ENCODE data around the gene SLC1A2. TPM values are rescaled to one million over a fixed set of nuclear protein-coding genes. Genes with fewer than 3 reads are reported as not detected.

SLC1A2 gene
- total RNA-seq, 1 experiment from 2014 or later, result 0.25 TPM

GRCh38 chr11:35327829-35328228, 91.5 kb downstream of the SLC1A2 start:
- Histone ChIP-seq H2AFZ (ENCODE audit: low read depth, low read length, poor library complexity, severe bottlenecking) (no peak overlapping the region), H3K79me2 (ENCODE audit: insufficient read depth, low read length) (no peaks in the 10 kb centered on the region), H3K9me3 (ENCODE audit: control insufficient read depth in 1 of 2, insufficient read depth in 1 of 2, low read depth in 1 of 2, low read length in 2 of 2) (no peaks in the 10 kb centered on the region), H3K27me3 (ENCODE audit: insufficient read depth, low read length) (no peaks in the 10 kb centered on the region), H3K9ac (ENCODE audit: low read length) (no peak overlapping the region), H3K9me2 (ENCODE audit: insufficient read depth) (no peaks in the 10 kb centered on the region), H3K4me3 (replicated peaks in 1 of 2; ENCODE audit: low read depth in 1 of 2, low read length in 2 of 2) (no peak overlapping the region), H3K4me1 (ENCODE audit: control insufficient read depth in 1 of 2, insufficient read depth in 2 of 2, low read length in 2 of 2) (peaks cover 0 to 3% of the 10 kb centered on the region in 2 experiments; a peak in 1 of 4 replicates), H3K27ac (ENCODE audit: low read depth, low read length) (no peak overlapping the region), H4K20me1 (ENCODE audit: insufficient read depth) (no peaks in the 10 kb centered on the region), H3K36me3 (ENCODE audit: control insufficient read depth in 1 of 2, insufficient read depth in 2 of 2, low read length in 2 of 2) (no peaks in the 10 kb centered on the region), H3K4me2 (ENCODE audit: low read length) (no peak overlapping the region)
- ChIA-PET RAD21 (ENCODE audit: low non-redundant PET in 1 of 2, low total read pairs in 2 of 2, uncharacterized antibody in 2 of 2, unreplicated experiment in 2 of 2) (no interaction called here), POLR2A (interaction anchor here (0.7 kb wide), 1 partner anchor 9 kb away, joined by 3 read pairs; no protein-coding TSS in a partner anchor), CTCF (no interaction called here)
- no TSS peak for BruUV-seq (replicated peaks)
- intact Hi-C loops (cut with micrococcal nuclease), result no loop called here
- ATAC-seq (no peak), DNase-seq (ENCODE audit: low read depth, low spot score) (no peak)
- TF ChIP-seq EZH2 (IDR thresholded peaks at IDR 0.05), result no peak
- no peak for TF ChIP-seq ZFX (IDR thresholded peaks at IDR 0.05)
- no peak for TF ChIP-seq ATF3 (IDR thresholded peaks at IDR 0.05)
- TF ChIP-seq ELF1 (IDR thresholded peaks at IDR 0.05; ENCODE audit: borderline replicate concordance, low read depth), result no peak
- no peak for TF ChIP-seq CEBPB (IDR thresholded peaks at IDR 0.05; ENCODE audit: low read depth)
- TF ChIP-seq POLR2AphosphoS5 (IDR thresholded peaks at IDR 0.05; ENCODE audit: low read depth, low read length), result no peak
- TF ChIP-seq SP1 (IDR thresholded peaks at IDR 0.05; ENCODE audit: low read depth), result no peak
- no peak for TF ChIP-seq SRF (IDR thresholded peaks at IDR 0.05; ENCODE audit: low read depth)
- no peak for TF ChIP-seq SIN3A (IDR thresholded peaks at IDR 0.05; ENCODE audit: low read depth)
- TF ChIP-seq EGR1 (IDR thresholded peaks at IDR 0.05; ENCODE audit: low read depth), result no peak
- no peak for TF ChIP-seq CBX3 (IDR thresholded peaks at IDR 0.05; ENCODE audit: low read depth)
- no peak for TF ChIP-seq CTCF (IDR thresholded peaks at IDR 0.05 in 2 of 3, conservative IDR thresholded peaks at IDR 0.05 in 1 of 3; ENCODE audit: borderline replicate concordance in 1 of 3, insufficient read depth in 1 of 3, low read depth in 2 of 3, low read length in 2 of 3)
- no peak for TF ChIP-seq REST (IDR thresholded peaks at IDR 0.05; ENCODE audit: low read depth)
- TF ChIP-seq RAD21 (IDR thresholded peaks at IDR 0.05; ENCODE audit: low read depth), result no peak
- TF ChIP-seq FOSL1 (IDR thresholded peaks at IDR 0.05; ENCODE audit: low read depth), result no peak

Data from HCT116 (cell line).